Cerebellar cortex (tissue), 1 donor: Measurements from ENCODE around the gene ARL14EP.

Experiments used
- DNase-seq: peaks from one replicate; pipeline ENCODE4 v3.0.0-alpha.2; 2015; ENCODE audit warnings: low spot score

Gene ARL14EP

GRCh38 chr11:30328681-30329080 is 5.8 kb downstream of the ARL14EP start:
- DNase-seq: no peak

DNA sequence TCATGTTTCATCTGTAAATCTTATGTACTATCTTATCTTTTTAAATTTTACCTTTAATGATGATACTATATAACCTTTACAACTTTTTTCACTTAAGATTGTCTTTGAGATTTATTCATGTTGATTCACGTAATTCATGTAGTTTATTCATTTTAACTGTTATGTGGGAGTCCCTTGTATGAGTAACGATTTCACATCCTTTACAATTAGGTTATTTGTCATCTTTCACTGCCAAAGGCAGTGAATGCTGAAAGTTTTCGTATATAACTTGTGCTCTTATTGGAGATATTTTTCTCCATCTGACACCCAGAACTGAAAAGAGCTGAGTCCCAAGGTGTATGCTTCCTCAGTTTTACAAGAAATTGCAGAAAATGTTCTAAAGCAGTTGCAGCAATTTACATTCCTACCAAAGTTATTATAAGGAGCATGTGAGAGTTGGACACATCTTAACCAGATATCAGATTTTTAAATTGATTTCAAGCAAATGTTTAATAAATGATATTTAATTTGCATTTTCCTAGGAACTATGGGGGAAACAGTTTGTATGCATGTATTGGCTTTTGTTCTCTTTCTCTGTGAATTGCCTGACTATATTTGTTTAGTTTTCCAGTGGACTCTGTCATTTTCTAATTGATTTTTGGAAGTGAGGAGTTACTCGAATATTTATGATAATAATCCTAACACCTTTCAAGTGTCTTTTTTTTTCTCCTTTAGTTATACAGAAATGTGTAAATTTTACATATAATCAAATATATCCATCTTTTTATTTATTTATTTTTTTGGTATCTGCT is 6.4 kb downstream of the ARL14EP start:
- DNase-seq: no peak

DNA sequence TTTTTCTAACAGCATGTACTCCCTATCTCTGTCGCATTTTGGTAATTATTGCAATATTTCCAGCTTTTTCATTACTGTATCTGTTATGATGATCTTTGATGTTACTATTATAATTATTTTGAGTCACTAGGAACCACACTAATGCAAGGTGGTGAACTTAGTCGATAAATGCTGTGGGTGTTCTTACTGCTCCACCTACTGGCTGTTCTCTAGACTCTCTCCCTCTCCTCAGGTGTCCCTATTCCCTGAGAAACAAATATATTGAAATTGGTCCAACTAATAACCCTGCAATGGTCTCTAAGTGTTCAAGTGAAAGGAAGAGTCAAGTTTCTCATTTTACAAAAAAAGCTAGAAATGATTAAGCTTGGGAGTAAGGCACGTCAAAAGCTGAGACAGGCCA is 10.5 kb downstream of the ARL14EP start:
- DNase-seq: peak; percentile 22

DNA sequence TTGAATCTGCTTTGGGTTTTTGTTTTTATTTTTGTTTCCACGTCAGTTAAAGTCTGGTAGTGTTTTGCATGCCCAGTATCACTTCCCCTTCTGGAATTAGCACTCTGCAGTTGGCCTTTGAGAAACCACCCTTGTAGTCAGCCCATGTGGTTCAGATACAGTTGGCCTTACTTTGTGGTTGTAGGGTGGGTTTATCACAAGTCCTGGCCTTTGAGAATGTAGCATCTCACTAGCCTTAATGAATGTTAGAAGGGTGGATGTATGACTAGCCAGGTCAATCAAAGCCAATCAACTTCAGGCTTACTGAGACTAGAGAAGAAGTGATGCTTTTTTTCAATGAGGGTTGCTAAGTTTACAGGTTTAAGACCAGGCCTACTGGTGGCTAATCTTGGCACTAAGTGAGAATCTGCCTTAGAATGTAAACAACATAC is 19.8 kb downstream of the ARL14EP start:
- DNase-seq: no peak

DNA sequence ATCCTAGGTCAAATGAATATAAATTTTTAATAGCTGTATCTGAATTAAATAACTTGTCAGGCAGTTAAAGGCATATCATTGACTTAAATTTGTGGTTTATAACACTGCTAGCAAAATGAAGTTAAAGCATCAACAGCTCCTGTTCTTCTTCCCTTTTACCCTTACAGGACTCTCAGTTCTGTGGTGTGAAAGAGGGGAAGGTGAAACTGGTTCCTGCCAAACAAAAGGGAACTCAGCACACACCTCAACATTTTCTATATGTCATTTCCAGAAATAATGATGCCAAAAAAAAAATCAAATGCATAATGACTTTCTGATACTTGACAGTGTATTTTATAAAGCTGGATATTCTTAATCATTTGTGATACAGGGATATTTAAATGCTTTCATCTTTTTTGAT is 21.2 kb downstream of the ARL14EP start:
- DNase-seq: no peak

DNA sequence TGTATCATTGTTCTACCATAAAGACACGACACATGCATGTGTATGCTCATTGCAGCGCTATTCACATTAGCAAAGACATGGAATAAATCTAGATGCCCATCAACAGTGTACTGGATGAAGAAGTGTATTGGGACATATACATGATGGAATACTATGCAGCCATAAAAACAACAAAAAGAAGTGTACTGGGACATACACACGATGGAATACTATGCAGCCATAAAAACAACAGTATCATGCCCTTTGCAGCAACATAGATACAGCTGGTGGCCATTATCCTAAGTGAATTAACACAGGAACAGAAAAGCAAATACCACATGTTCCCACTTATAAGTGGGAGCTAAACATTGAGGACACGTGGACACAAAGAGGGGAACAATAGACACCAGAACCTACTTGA is 22.7 kb downstream of the ARL14EP start:
- DNase-seq: no peak

DNA sequence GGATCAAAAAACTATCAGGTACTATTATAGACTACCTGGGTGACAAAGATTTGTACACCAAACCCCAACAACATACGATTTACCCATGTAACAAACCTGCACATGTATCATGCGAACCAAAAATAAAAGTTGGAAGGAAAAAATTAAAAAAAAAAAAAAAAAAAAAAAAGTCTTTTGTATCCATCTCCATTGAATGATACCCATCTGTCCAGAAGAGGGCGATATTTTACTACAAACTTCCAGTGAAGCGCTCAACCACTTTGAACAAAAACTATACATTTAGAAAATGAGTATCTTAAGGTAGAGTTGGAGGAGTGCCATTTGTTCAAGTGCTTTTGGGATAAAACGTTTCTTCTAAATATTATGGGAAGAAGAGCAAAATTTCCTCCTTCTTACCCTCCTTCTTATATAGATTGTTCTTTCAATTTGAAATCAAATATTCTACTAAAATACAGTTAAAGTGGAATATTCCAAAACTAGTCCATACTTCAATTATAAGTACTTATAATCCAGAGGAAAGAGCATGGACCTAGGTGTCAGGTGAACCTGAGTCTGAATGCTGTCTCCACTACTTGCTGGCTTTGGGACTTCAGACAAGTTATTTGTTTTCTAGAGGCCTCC is 23.3 kb downstream of the ARL14EP start:
- peak; percentile 44 for DNase-seq

- no peak for DNase-seq
These were observed 25.1 kb downstream of the ARL14EP start for GRCh38 chr11:30348035-30348434.

GRCh38 chr11:30349885-30350284 is 27.0 kb downstream of the ARL14EP start:
- DNase-seq: no peak

- no peak for DNase-seq
These were observed 27.5 kb downstream of the ARL14EP start for GRCh38 chr11:30350384-30350783.

DNA sequence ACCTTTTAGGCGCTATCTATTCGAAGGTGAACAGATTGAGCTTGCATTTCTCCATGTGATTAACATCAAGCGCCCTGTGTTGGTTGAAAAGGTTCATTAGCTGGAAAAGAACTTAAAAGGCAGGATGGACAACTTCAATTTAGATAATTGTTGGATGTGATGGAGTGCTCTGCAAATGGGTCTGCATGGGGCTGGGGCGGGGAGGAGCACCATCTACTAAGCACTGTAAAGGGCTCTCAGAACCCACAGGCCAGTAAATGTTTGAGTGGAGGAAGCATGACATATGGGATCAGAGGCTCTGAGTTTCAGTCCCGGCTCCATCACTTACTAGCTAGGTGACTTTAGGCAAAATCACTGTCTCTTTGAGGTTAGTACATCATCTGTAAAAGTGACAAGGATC is 28.2 kb downstream of the ARL14EP start:
- no peak for DNase-seq

DNA sequence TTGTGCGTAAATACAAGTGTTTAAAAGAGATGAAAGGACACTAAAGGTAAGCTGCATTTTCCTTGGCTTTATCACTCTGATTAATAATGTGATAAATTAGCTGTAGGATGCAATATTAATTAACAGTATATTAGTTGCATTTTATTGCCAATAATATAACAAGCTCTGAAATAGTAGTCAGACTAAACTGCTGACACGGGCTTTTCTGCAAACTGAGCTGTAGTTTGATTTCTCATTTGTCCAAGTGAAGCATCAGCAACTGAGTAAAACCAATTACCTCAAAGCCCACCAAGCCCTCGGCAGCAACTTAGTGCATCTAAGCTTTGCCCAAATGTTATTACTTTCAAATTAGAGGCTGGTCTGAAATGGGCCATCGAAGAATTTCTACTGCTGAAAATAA is 33.5 kb downstream of the ARL14EP start:
- no peak for DNase-seq

DNA sequence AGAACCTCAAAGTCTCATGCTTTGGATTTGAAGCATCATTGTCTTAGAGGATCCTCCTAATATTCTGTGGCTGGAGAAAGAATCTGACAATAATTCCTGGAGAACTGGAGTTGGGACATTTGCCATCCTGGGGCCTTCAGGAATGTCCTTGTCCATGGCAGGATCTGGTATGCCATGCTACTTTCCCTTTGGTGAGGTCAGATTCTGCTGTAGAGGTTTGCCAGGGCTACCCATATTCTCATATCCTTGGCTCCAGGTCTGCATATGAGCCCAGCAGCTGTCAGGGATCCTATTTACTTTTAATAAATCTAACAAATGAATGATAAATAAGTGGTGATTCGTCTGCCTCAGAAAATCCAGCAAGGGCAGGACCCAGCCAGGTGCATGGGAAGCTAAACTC is 35.0 kb downstream of the ARL14EP start:
- no peak for DNase-seq

DNA sequence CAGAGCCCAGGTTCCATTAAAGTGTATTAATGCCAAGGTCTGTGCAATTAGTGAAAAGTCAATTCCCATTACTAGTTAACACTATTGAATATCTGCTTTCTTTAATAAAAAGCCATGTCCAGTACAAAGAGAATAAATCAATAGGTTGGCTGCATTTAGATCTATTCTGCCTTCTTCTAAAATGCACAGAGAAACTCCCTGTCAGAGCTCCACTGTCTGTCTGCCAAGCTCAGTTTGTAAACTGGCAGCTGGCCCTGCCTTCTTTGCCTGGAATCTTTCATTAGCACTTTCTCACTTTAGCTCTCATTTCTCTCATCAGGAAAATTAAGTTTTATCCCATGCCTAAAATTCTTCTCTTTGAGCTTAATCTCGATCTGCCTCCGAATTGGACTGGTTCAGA is 35.6 kb downstream of the ARL14EP start:
- peak; percentile 3 for DNase-seq

DNA sequence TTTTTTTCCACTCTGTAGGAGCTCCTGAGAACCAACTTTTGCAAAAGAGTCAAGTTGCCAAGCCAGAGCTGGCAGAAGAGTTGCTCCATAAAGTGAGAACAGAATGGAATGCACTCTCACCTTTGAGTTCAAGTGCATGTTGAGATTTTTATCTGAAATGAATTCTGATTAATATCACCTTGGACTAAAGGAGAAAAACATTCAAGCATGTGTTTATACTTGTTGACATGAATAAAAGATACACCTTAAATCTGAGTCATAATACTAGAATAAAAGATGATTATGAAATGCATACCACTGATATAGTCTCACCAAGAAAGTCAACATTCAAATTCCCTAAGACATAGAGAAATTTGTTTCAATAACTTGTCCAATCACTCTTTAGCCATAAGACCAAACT is 37.8 kb downstream of the ARL14EP start:
- DNase-seq: no peak

DNA sequence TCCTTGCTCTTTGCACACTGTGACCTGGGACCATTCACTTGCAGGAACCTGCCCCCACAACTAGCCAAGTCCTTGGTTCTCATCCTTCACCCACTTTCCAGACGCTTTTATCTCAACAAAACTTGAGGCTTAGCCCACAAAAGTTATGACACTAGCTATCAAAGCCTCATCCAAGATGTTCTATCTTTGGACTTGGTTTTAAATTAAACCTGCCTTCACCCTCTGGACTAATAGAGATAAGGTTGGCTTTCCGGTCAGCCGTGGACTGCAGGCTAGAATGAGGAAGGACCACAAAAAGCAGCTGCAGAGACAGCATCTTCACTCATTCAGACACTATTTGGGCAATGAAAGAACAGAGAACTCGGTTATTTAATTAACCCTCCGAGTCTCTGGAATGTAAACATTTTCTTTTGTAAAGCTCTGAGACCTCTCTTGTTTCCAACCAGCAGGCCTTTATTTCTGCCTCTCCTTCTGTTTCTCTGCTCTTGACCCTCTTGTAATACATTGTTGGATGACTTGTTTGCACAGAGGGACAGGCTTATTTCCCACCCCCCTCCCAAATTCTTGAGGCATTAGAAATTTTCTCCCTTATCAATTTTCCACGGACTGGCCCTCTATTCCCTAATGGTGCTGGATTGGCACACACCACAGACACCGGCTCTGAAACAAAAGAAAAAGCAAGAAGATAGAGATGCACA is 41.4 kb downstream of the ARL14EP start:
- DNase-seq: no peak

DNA sequence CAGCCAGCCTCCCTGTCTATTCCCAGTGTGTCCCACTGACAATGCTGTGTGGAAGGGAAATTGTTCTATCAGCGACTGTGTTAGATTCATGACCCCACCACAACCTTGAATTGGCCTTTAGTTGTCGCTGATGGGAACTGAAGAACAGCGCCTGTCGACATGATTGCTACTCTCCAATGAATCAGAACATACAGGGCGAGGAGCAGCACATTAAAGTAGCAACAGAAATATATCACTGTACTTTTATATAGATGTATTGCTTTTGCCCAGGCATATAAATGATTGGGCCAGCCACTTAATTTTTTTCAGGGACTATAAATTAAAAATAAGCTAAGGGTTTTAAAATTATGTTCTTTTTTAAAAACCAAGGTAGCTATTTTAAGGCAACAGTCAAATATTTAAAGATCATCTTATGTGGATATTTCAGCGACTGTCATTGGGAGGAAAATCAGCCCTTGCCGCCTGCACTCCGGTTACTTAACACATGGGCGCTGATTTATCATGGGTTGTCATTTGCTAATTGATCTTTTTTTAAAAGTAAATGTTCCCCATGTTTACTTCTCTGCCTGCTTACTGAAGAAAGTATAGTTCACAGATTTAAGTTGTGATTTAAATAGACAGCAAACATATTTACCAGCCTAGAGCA is 42.1 kb downstream of the ARL14EP start:
- no peak for DNase-seq

GRCh38 chr11:30365793-30366517 is 43.1 kb downstream of the ARL14EP start:
- DNase-seq: no peak

GRCh38 chr11:30368394-30368793 is 45.5 kb downstream of the ARL14EP start:
- DNase-seq: no peak

- no peak for DNase-seq
These were observed 47.3 kb downstream of the ARL14EP start for GRCh38 chr11:30370164-30370563.

DNA sequence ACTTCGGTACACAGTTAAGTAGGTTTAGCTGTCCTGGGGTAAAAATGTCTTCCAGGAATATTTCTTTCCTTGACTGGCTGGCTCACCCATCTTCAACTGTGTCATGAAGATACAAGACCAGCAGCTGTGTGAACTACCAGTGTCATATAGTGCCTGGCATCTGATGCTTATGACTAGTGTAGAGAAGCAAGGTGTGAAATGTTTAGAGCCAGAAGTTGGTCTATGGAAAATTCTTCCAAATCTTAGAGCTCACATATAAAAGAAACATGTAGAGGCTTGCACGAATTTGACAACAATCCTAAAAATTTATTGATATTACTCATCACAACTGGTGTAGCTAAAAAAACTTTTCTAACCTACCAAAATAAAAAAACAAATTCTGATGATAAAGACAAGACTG is 54.4 kb downstream of the ARL14EP start:
- DNase-seq: no peak

GRCh38 chr11:30380846-30381245 is 57.9 kb downstream of the ARL14EP start:
- DNase-seq: no peak
